ACC112 (cell line): ENCODE data around the gene PRLR.

Source experiments
- H2AFZ ChIP-seq: fragments of 200-600 bp; sonication (generic); one replicate; pipeline ENCODE4 v1.6.0; 2017; ENCODE audit warnings: antibody characterized with exemption, low read length; ENCODE audit not compliant: unreplicated experiment
- H3K27ac ChIP-seq: fragments of 200-600 bp; sonication (generic); 2 replicates; pipeline ENCODE4 v1.5.1; 2014; ENCODE audit warnings: low read depth, mild to moderate bottlenecking, antibody characterized with exemption, low read length, moderate library complexity
- H3K27me3 ChIP-seq: fragments of 200-600 bp; sonication (generic); 2 replicates; pipeline ENCODE4 v1.6.1; 2014; ENCODE audit warnings: mild to moderate bottlenecking, antibody characterized with exemption, low read length, moderate library complexity, mixed read lengths; ENCODE audit not compliant: insufficient read depth
- H3K36me3 ChIP-seq: fragments of 200-600 bp; sonication (generic); 2 replicates; pipeline ENCODE4 v1.6.1; 2016; ENCODE audit warnings: mild to moderate bottlenecking, antibody characterized with exemption, low read length, moderate library complexity, mixed read lengths; ENCODE audit not compliant: insufficient read depth
- H3K4me1 ChIP-seq: fragments of 200-600 bp; sonication (generic); one replicate; pipeline ENCODE4 v1.6.1; 2016; ENCODE audit warnings: low read length, mixed read lengths; ENCODE audit not compliant: insufficient read depth, unreplicated experiment, control insufficient read depth
- H3K4me3 ChIP-seq: fragments of 200-600 bp; sonication (generic); 2 replicates; pipeline ENCODE4 v1.5.1; 2014; ENCODE audit warnings: mild to moderate bottlenecking, low read depth, low read length
- H3K79me2 ChIP-seq: fragments of 200-600 bp; sonication (generic); one replicate; pipeline ENCODE4 v1.6.0; 2016; ENCODE audit warnings: low read length; ENCODE audit not compliant: control insufficient read depth, unreplicated experiment, insufficient read depth

The PRLR gene

GRCh38 chr5:35145012-35145411 is 85.3 kb downstream of the PRLR start:
- Histone ChIP-seq H3K36me3 (no peaks in the 10 kb centered on the region), H3K27ac (no peak overlapping the region), H3K4me1 (no peaks in the 10 kb centered on the region), H3K27me3 (no peaks in the 10 kb centered on the region), H3K79me2 (no peaks in the 10 kb centered on the region), H2AFZ (no peak overlapping the region), H3K4me3 (no peak overlapping the region)

GRCh38 chr5:35143841-35144240 is 86.4 kb downstream of the PRLR start:
- Histone ChIP-seq H3K4me1 (no peaks in the 10 kb centered on the region), H3K27me3 (no peaks in the 10 kb centered on the region), H3K4me3 (no peak overlapping the region), H2AFZ (no peak overlapping the region), H3K27ac (no peak overlapping the region), H3K79me2 (no peaks in the 10 kb centered on the region), H3K36me3 (no peaks in the 10 kb centered on the region)

GRCh38 chr5:35141739-35142138 is 88.5 kb downstream of the PRLR start:
- no peaks in the 10 kb centered on the region for H3K27me3 ChIP-seq
- no peaks in the 10 kb centered on the region for H3K36me3 ChIP-seq
- H3K27ac ChIP-seq, result no peak overlapping the region
- no peak overlapping the region for H2AFZ ChIP-seq
- H3K4me3 ChIP-seq, result no peak overlapping the region
- H3K79me2 ChIP-seq, result no peaks in the 10 kb centered on the region
- peaks cover 20% of the 10 kb centered on the region for H3K4me1 ChIP-seq

- H3K79me2 ChIP-seq, result no peaks in the 10 kb centered on the region
- no peaks in the 10 kb centered on the region for H3K36me3 ChIP-seq
- 0 out of 2 replicates have a peak overlapping the region, but pooled peaks have one; percentile 18 for H3K4me3 ChIP-seq
- no peaks in the 10 kb centered on the region for H3K27me3 ChIP-seq
- peak overlapping the region; percentile 59 for H3K27ac ChIP-seq
- peaks cover 33% of the 10 kb centered on the region for H3K4me1 ChIP-seq
- no peak overlapping the region for H2AFZ ChIP-seq
Observed at GRCh38 chr5:35138232-35138631, 92.1 kb downstream of the PRLR start.

- Histone ChIP-seq H3K4me3 (no peak overlapping the region; the same call in 1 of the 2 replicates), H3K4me1 (peaks cover 41% of the 10 kb centered on the region), H3K27me3 (no peaks in the 10 kb centered on the region), H3K79me2 (no peaks in the 10 kb centered on the region), H3K27ac (peak overlapping the region; percentile 59), H3K36me3 (no peaks in the 10 kb centered on the region), H2AFZ (peak overlapping the region; percentile 47)
Observed at GRCh38 chr5:35136386-35136785, 93.9 kb downstream of the PRLR start.

- H3K36me3 ChIP-seq, result no peaks in the 10 kb centered on the region
- H3K4me3 ChIP-seq, result no peak overlapping the region
- H3K79me2 ChIP-seq, result no peaks in the 10 kb centered on the region
- no peak overlapping the region for H3K27ac ChIP-seq
- no peak overlapping the region for H2AFZ ChIP-seq
- peaks cover 49% of the 10 kb centered on the region for H3K4me1 ChIP-seq
- H3K27me3 ChIP-seq, result no peaks in the 10 kb centered on the region
Observed at GRCh38 chr5:35135239-35135700, 95.0 kb downstream of the PRLR start.

- H3K27ac ChIP-seq, result no peak overlapping the region
- no peaks in the 10 kb centered on the region for H3K36me3 ChIP-seq
- H2AFZ ChIP-seq, result no peak overlapping the region
- H3K27me3 ChIP-seq, result no peaks in the 10 kb centered on the region
- H3K4me1 ChIP-seq, result peaks cover 57% of the 10 kb centered on the region
- no peaks in the 10 kb centered on the region for H3K79me2 ChIP-seq
- no peak overlapping the region for H3K4me3 ChIP-seq
Observed at GRCh38 chr5:35134278-35135030, 95.8 kb downstream of the PRLR start.

GRCh38 chr5:35133186-35133585 is 97.1 kb downstream of the PRLR start:
- Histone ChIP-seq H3K4me3 (no peak overlapping the region), H3K36me3 (no peaks in the 10 kb centered on the region), H3K79me2 (no peaks in the 10 kb centered on the region), H3K27me3 (no peaks in the 10 kb centered on the region), H2AFZ (no peak overlapping the region), H3K4me1 (peaks cover 63% of the 10 kb centered on the region), H3K27ac (no peak overlapping the region)

GRCh38 chr5:35131723-35132122 is 98.6 kb downstream of the PRLR start:
- peak overlapping the region; percentile 12; the same call in 1 of the 2 replicates for H3K27ac ChIP-seq
- H3K79me2 ChIP-seq, result no peaks in the 10 kb centered on the region
- H2AFZ ChIP-seq, result no peak overlapping the region
- peaks cover 57% of the 10 kb centered on the region for H3K4me1 ChIP-seq
- no peaks in the 10 kb centered on the region for H3K36me3 ChIP-seq
- no peak overlapping the region for H3K4me3 ChIP-seq
- no peaks in the 10 kb centered on the region for H3K27me3 ChIP-seq

- Histone ChIP-seq H3K4me1 (peaks cover 43% of the 10 kb centered on the region), H3K4me3 (peak overlapping the region; percentile 49; the same call in 1 of the 2 replicates), H3K27ac (peak overlapping the region; percentile 50), H3K36me3 (no peaks in the 10 kb centered on the region), H3K27me3 (no peaks in the 10 kb centered on the region), H3K79me2 (no peaks in the 10 kb centered on the region), H2AFZ (no peak overlapping the region)
Observed at GRCh38 chr5:35129921-35130485, 100.3 kb downstream of the PRLR start.

- Histone ChIP-seq H3K79me2 (no peaks in the 10 kb centered on the region), H2AFZ (no peak overlapping the region), H3K27me3 (no peaks in the 10 kb centered on the region), H3K4me1 (peaks cover 43% of the 10 kb centered on the region), H3K36me3 (no peaks in the 10 kb centered on the region), H3K27ac (peak overlapping the region; percentile 50), H3K4me3 (peak overlapping the region; percentile 49; the same call in 1 of the 2 replicates)
Observed at GRCh38 chr5:35129276-35129675, 101.0 kb downstream of the PRLR start.
